HG03060 (cell line): ENCODE results near the gene CRHR1.

Experiments used
- ATAC-seq: cut with Tn5 transposase; IDR thresholded peaks from one replicate; pipeline ENCODE4 v1.9.1; 2021; ENCODE audit warnings: low read depth, moderate number of reproducible peaks; ENCODE audit not compliant: unreplicated experiment

Gene CRHR1

DNA sequence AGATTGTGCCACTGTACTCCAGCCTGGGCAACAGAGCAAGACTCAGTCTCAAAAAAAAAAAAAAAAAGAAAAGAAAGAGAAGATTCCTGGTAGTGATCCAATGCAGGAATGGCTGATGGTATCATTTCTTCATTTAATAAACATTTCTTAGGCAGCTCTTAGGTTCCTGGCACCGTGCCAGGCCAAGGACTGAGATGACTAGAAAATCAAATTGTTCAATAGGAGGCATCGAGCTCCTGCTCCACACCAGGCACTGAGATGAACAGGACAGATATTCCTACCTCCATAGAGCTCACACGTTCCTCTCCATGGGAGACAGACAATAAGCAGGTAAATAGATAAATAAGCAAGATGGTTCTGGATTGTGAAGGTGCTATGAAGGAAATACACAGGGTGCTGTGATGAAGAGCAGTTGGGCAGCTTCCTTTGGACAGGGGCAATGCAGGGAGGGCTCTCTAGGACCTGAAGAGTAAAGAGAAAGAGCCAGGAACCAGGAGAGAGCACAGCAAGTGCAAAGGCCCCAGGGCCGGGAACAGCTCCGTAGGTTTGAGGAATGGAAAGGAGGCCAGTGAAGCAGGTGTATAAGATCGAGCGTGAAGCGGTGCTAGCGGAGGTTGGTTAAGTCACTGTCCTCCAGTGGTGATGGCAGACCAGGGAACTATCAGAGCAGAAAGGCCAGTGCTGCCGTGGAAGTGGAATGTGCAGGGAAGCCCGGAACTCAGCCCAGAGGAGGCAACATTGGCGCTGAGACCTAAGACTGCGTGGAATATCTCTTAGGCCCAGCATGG lies 26.5 kb upstream of the CRHR1 start:
- ATAC-seq = no peak

DNA sequence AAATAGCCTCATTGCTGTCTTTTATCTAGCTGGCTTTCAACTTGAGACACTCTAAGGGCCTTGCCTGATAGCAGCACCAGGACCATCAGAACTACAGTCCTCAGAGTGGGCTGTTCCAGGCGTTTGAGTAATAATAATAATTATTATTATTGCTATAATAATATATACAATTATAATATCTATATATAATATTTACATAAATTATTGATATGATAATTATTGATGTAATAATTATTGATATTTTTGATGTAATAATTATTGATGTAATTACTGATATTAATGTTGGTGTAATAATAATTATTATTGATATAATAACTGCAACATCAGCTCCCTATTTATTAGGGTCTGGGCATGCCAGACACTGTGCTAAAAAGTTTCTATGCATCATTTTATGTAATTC lies 25.6 kb upstream of the CRHR1 start:
- no peak for ATAC-seq

DNA sequence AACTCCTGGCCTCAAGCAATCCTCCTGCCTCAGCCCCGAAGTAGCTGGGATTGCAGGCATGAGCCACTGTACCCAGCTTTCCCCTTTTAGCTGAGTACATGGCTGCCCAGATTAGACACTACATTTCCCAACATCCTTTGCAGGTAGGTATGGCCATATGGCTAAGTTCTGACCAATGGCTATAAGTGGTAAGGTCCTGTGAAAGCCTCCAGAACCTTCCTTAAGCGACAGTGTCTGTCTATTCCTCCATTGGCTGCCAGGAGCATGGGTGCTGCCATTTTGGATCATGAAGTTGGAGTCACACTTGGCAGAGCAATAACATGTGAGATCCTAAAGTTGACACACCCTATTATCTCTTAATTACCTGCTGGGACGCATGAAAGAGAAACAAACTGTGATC lies 24.4 kb upstream of the CRHR1 start:
- ATAC-seq = no peak

DNA sequence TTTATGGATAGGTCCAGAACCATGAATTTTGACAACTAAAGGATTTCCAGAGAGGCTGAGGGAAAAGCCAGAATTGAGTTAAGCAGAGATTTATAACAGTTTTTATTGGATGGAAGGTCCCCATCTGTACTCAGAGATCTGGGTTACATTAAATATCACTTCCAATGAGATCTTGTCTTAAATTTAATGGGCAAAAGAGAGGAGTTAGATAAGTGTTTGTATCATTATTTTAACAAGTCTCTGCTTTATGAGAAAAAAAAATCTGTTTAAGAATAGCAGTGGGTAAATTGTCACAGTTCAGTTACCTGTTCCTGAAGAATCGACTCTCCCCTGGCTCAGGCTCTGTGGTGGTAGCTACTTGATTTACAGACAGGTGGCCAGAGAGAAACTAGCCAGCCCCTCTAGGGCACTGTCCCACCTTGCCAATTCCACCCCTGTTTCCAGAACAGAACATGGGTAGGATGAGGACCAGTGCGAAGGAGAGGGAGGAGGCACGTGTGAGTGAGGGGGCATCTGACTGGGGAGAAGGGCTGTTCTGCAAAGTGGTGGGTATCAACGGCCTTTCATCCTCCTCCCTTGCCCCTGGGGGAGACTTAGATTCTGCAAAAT lies 22.1 kb upstream of the CRHR1 start:
- ATAC-seq = no peak

DNA sequence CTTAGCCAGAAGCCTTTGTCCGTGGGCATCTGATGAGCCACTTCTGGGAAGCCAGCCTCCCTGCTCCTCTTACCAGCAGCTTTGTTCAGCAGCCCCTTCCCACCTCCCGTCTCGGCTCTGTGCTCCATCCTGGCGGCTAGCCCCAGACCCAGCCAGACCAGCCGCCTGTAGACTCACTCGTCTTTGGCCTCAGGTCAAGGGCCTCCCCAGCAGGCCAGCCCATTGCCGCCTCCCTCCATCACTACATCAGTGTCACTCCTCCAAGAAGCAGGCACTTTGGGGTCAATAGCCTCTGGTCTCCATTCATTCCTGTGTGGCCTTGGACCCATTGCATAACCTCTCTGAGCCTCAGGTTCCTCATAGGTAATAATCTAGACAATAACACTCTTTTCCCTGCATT lies 20.9 kb upstream of the CRHR1 start:
- no peak for ATAC-seq

DNA sequence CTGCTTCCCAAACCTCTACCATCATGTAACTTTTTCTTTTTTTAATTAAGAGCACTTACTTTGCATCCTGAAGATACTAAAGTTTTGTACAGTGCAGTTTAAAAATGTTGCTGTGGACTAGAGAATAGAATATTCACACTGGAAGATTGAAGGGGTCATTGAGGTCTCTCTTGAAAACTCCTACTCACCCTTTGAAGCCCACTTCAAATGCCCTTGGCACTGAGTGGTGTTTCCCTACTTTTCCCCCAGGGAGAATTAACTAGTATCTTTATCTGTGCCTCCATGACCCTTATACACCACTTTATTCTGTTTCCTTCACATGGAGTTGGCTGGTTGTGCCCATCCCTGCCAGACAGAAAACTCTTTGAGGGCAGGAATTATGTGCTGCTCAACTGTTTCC lies 19.6 kb upstream of the CRHR1 start:
- no peak for ATAC-seq

DNA sequence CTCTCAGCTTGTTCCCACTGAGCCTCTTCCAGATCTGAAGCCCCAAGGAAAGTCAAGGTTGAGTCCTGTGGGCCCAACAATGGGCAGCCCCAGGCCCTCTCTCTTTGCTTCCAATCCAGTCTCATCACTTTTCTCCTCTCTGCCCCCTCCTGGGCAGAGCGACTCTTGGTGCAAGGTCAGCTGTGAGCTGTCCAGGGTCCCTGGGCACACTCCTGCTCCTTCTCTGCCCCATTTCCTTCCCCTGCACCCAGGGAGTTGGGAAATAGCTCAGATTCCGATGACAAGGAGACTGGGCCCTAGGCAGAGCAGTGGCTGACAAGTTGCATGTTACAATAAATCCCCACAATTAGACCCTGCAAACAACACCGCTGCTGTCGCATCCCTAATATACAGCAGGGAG lies 16.1 kb upstream of the CRHR1 start:
- ATAC-seq = no peak

DNA sequence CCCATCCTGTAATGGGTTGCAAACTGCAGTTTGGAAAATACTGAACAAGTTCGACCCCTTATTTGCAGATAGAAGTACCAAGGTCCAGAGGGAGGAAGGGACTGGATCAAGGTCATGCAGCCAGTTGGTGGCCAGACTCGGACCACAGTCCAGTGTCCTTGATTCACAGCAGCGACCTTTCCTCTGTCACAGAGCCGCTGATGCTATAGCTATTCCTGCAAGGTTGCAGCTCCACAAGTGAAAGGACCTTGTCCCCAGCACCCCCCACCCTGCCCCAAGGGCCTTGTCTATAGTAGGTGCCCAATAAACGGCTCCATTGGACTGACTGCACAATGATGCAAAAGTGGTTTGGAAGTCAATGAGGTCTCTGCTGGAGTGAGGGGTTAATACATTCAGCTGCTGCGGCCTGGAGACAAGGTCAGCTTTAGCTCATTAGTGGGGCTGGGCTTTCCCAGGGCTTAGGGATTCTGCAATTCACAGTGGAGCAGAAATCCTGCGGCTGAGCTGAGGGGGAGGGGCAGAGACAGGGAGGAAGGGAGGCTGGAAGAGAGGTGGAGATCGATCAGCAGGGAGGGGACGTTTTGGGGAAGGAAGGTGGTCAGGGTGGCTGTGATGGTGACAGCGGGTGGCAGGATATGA lies 13.4 kb upstream of the CRHR1 start:
- no peak for ATAC-seq

DNA sequence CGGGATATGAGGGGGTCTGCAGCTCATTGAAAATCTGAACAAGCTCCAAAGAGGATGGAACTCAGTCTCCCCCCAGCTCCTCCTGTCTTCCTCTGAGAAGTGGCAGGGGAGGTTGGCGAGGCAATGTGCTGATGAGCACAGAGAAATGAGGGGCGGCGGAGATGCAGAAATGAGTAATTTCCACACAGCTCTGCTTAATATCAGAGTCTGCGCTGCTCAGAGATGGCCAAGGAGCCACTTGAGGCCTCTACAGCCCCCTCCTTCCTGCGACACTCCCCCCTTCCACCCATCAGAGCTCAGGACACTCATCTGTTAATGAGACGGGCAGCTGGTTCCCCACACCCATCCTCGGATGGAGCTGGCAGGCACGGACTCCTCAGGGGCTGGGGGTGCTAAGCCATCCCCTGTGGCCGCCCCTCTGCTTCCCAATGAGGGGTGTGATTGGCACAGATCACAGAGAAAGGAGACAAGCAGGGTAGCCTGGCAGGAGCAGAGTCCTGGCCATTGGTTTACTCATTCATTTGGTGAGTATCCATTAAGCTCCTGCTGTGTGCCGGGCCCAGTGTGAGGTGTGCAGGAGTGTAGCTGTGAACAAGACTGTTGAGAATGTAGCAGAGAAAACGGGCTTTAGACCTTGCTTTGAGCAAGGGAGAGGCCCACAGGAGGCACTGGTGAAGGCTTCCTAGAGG lies 12.7 kb upstream of the CRHR1 start:
- ATAC-seq = no peak

DNA sequence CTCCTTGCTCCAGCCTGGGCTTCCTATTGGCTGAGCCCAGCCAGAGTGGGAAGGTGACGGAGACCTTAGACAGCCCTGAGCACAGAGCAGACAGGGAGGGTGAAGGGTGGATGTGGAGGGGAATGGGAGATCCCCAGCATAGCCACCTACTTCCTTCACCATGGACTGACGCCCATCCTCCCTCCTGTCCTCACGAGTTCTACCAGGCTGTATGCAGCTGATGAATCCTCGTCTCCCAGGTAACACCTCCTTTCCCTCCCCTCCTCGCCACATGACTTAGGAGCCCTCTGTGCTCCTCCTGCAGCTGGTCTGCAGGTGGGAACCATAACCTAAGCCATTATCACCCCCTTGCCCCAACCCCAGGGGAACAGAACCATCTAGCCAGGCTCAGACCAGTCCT lies 9.0 kb upstream of the CRHR1 start:
- ATAC-seq = no peak

DNA sequence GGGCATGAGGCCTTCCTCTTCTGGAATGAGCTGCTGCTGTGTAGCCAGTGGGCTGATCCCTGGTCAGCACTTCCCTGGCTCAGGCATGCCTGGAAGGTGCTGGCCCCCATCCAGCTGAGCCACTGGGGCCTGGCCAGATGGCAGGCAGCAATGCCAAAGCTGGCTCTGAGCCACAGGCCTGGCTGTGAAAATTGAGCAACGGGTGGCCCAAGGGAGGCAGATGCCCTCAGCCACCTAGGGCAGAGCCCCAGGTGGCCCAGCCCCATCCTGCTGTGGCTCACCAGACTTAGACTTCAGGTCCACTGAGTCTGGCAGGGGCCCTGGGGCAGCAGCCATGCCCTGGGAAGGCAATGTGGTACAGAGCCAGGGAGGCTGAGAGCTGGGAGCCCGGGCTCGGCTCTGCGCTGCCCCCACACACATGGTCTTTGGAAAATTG lies 8.5 kb upstream of the CRHR1 start:
- ATAC-seq = no peak

DNA sequence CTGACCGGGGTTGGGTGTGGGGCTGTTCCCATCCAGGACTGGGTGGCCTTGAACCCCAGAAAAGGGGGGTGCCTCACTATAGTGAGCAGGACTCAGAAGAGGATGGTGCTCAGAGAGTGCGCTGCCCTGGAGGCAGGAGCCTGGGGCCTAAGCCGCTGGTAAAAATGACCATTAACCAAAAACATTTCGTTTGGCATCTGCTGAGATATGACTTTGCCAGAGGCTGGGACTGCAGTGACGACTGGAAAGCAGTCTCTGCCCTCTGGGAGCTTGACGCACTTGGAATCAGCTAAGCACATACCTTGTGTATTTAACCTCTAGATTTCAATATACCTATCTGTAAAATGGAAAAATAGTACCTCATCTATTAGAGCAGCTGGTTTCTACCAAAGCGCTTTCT lies 7.2 kb upstream of the CRHR1 start:
- ATAC-seq = no peak

DNA sequence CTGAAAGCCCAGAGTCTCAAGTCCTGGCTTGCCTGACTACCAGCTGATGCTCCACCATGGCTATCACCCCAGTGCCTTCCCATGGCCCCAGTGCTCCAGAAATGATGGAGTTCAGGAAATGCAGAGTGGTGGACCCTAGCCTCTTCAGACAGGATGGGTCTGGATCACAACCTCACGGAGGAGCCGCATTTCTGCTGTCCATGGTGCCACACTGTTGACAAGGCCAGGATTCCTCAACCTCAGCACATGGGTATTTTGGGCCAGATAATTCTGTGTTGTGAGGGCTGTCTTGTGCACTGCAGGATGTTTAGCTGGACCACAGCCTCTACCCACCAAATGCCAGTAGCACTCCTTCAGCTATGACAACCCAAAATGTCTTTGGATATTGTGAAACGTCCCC lies 6.7 kb upstream of the CRHR1 start:
- ATAC-seq = no peak

DNA sequence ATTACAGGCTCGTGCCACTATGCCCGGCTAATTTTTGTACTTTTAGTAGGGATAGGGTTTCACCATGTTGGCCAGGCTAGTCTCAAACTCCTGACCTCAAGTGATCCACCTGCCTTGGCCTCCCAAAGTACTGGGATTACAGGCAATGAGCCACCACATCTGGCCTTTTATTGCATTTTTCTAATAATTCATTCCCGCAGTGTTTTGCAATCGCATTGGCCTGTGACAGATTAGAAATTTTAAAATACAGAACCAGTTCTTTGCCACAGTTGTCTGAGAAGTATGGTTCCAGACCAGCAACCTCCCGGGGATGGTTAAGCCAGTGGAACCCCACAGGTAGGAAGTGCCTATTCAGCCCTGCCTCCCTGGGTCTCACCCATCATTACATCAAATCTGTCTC lies 3.2 kb upstream of the CRHR1 start:
- ATAC-seq = no peak

DNA sequence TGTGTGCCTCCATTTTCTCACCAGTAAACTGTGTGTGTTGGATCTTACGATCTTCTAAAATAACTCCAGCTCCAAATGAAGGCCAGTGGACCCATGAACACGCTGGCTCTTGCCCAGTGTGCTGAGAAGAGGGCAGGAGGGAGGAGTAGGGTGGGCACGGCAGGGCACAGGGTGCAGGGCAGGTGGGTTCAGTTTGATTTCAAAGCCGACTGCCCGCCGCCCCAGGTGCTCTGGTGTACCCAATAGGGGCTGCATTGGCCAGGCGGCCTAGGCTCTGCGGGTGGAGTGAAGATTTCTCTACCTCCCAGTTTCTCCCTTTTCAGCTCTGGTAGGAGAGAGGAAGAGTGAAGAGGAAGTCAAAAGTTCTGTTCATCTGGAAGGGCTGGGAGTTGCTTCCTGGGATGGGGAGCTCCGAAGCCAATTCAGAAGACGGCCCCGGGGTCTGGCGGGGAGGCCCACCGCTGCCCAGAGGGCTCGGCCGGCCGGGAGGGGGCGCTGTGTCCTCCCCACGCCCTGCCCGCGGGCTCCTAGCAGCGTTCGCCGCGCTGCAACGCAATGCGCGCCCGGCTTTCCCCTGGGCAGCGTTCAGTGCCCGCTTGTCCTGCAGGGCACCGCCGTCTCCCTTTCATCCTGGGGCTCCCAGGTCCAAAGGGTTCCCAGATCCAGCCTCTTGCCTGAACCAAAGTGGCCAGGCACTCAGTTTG lies 1.1 kb upstream of the CRHR1 start:
- ATAC-seq = no peak

DNA sequence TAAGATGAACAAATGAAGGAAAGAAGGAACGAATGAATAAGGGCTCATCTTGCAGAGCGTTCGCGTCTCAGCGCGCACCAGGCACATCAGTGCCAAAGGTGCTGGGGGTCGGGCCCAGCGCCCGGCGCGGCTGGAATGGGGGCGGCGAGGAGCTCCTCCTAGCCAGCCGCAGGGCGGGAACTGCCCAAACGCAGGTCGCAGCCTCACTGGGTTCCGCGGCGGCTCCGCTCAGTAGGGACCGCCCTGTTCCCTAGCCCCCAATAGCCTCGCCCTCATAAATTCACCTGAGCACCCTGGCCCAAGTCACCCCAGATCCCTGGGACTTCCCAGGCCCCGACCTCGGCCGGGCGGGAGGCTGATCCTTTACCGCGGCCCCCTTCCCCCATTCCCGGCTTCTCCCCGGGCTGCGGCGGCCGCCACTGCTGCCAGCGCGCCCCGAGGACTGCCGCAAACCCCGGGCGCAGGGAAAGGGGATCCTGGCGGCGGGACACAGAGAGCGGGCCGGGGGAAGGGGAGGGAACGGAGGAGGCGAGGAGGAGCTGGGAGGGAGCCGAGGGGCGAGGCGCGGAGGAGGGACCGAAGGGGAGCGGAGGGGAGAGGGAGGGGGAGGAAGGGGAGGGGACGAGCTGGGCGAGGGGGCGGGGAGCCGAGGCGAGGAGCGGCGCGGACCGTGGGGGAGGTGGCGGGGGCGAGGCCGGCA lies 377 bp upstream of the CRHR1 start:
- no peak for ATAC-seq

DNA sequence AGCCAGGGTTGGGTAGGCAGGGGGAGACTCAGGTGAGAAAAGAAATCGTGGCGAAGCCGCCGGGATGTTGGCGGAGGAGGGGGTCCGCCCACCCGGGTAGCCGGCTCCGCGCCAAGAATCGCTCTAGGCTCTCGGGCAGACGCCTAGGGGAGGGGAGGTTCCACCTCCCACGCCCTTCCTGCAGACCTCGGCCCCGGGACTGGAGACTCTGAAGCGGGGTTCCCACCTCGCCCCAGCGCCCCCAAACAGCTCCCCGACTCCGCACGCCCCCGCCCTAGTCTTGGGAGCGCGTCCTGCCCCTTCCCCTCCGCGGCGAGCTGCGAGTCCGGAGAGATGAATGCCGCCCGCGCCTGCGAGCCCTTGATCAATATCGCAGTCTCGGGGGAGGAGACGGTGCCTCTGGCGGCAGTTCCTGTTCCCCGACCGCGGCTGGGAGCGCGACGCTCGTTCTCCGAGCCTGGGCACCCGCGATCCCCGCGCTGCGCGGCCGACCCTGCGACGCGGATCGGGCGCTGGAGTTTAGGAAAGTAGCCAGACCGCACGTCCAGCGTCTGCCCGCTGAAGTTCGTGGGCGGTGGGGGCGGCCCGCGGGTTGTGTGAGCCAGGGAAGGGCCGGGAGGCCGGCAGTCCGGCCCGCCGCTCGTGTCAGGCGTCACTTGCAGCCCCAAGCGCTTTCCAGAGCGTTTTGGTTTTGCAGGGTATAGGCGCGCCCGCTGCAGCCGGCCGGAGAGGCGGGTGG lies 790 bp downstream of the CRHR1 start:
- ATAC-seq = no peak

DNA sequence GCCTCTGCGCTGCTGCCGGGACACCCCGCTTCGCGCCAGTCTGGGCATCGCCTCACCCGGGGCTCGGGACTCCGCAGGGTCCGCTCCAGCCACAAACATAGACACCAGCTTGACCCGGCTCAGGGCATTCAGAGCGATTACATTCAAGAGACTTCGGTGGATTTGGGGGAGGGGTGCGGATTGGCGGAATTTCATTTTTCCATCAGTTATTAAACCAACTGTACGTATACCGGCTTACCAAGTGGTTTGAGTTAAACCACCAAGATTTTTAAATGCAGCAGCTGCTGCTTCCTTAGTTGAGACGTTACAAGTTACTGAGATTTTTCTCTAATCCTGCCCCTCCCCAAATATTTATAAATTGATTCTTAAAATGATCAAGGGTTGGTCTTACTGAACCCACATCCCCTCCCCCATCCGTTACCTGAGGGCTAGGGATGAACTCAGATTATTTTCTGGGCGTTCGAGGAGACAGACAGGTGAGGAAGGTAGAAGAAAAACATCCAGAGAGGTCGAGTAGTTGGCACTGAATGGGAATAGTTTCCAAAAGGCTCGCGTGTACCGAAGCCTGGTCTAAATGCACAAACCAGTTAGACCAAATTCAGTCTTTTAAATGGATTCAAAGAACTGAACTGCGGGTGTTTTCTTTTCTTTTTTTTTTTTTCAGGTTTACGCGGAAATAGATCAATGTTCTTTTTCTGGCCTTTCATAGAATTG lies 1.5 kb downstream of the CRHR1 start:
- ATAC-seq = no peak

DNA sequence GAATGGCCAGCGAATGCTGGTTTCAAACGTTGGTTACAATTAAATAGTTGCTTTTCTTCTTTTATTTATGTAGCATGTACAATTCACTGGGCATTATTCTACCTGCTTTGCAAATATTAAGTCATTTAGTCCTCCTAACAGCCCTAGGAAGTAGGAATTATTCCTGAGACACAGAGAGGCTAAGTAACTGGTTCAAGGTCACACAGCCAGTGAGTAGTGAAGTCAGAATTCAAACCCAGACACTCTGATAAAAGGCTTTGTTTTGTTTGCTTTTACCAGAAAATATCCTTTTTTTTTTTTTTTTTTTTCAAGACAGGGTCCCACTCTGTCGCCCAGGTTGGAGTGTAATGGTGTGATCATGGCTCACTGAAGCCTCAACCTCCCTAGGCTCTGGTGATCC lies 2.2 kb downstream of the CRHR1 start:
- no peak for ATAC-seq
